ENCODE results near the gene SLC7A6.

GRCh38 chr16:68286153-68287074 lies 22.1 kb downstream of the SLC7A6 start:
- TF ChIP-seq POLR2A (IDR thresholded peaks at IDR 0.05) (no peak), EP300 (IDR thresholded peaks at IDR 0.05) (no peak)

Data from stomach (tissue), 4 donors.